ENCODE data around the gene SDK1.

The SDK1 gene

GRCh38 chr7:4203626-4204512, 902.8 kb downstream of the SDK1 start:
- H3K4me3 ChIP-seq (ENCODE audit: low read depth, low read length) = no peak overlapping the region
- TF ChIP-seq, protein P1, sequence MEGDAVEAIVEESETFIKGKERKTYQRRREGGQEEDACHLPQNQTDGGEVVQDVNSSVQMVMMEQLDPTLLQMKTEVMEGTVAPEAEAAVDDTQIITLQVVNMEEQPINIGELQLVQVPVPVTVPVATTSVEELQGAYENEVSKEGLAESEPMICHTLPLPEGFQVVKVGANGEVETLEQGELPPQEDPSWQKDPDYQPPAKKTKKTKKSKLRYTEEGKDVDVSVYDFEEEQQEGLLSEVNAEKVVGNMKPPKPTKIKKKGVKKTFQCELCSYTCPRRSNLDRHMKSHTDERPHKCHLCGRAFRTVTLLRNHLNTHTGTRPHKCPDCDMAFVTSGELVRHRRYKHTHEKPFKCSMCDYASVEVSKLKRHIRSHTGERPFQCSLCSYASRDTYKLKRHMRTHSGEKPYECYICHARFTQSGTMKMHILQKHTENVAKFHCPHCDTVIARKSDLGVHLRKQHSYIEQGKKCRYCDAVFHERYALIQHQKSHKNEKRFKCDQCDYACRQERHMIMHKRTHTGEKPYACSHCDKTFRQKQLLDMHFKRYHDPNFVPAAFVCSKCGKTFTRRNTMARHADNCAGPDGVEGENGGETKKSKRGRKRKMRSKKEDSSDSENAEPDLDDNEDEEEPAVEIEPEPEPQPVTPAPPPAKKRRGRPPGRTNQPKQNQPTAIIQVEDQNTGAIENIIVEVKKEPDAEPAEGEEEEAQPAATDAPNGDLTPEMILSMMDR (IDR thresholded peaks at IDR 0.05; ENCODE audit: low read depth, low read length) = no peak

GRCh38 chr7:4204513-4205165, 903.6 kb downstream of the SDK1 start:
- TF ChIP-seq, protein P1 (IDR thresholded peaks at IDR 0.05; ENCODE audit: low read depth, low read length) = no peak
- no peak overlapping the region for H3K4me3 ChIP-seq (ENCODE audit: low read depth, low read length)

DNA sequence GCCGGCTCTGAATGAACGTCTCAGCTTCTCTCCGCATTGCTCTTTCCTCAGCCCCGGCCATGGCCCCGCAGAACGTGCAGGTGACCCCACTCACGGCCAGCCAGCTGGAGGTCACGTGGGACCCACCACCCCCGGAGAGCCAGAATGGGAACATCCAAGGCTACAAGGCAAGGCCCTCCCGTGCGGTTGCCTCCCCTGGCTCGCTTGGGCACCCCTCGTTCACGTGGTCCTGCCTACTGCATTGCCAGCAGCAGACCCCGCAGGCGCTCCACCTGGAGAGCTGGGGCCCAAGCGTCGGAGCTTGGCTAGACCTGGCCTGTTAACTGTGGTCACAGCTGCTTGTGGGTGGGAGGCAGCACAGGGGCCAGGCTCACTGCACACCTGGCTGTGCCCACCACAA, 904.8 kb downstream of the SDK1 start:
- H3K4me3 ChIP-seq (ENCODE audit: low read depth, low read length) = no peak overlapping the region
- TF ChIP-seq, protein P1 (IDR thresholded peaks at IDR 0.05; ENCODE audit: low read depth, low read length) = no peak

- TF ChIP-seq, protein P1 (IDR thresholded peaks at IDR 0.05; ENCODE audit: low read depth, low read length) = no peak
- no peak overlapping the region for H3K4me3 ChIP-seq (ENCODE audit: low read depth, low read length)
Observed at GRCh38 chr7:4207011-4207410, 906.0 kb downstream of the SDK1 start.

DNA sequence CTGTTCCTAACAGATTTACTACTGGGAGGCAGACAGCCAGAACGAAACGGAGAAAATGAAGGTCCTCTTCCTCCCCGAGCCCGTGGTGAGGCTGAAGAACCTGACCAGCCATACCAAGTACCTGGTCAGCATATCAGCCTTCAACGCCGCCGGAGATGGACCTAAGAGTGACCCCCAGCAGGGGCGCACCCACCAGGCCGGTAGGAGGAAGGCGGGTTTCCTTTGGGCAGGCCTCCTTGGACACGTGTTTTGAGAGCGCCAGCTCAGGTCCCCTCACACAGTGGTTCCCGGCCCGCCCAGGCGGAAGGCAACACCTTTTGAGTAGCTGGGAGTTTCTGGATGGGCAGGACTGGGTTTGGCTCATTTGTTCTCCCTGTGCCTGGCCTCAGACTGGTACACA, 907.0 kb downstream of the SDK1 start:
- H3K4me3 ChIP-seq (ENCODE audit: low read depth, low read length) = no peak overlapping the region
- TF ChIP-seq, protein P1 (IDR thresholded peaks at IDR 0.05; ENCODE audit: low read depth, low read length) = no peak

DNA sequence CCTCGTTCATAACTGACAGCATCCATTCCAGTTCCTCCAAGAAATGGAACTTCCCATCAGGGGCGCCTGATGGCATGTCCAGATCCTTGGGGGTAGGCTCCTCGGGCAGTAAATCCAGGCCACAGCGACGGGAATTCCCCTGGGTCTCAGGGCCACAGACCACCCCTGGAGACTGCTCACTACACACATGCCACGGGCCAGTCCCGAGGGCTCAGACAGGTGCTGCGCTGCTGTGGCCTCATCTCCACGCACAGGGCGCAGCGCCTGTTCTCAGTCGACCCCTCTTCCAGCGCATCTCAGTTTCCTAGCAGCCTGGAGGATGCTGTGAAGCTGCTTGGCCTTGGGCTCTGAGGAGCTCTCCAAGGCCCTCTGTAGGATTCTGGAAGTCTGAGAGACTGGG, 907.5 kb downstream of the SDK1 start:
- TF ChIP-seq, protein P1 (IDR thresholded peaks at IDR 0.05; ENCODE audit: low read depth, low read length) = no peak

DNA sequence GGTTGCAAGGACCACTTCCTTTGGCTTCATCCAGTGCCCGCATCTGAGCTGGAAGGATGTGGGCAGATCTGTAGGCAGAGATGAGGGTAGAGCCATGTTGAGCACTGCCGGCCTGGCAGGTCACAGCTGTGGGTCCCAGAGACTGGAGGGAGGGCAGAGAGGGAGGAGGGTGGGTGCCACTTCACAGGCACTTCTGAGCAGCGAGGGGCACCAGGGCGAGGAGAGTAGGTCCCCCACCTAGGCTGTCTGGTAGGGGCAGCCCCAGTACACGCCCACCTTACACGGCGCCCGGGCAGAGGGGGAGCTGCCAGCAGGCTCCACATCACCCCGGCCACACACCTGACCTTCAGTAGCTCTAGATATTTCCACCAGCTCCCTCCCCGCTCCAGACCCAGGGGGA, 908.1 kb downstream of the SDK1 start:
- no peak overlapping the region for H3K4me3 ChIP-seq (ENCODE audit: low read depth, low read length)
- TF ChIP-seq, protein P1 (IDR thresholded peaks at IDR 0.05; ENCODE audit: low read depth, low read length) = no peak

More for the DNA sequence above, 907.5 kb downstream of the SDK1 start:
- H3K4me3 ChIP-seq (ENCODE audit: low read depth, low read length) = no peak overlapping the region

Measured in WI38 (cell line).